ENCODE data around the gene PTPRG.

Gene PTPRG

DNA sequence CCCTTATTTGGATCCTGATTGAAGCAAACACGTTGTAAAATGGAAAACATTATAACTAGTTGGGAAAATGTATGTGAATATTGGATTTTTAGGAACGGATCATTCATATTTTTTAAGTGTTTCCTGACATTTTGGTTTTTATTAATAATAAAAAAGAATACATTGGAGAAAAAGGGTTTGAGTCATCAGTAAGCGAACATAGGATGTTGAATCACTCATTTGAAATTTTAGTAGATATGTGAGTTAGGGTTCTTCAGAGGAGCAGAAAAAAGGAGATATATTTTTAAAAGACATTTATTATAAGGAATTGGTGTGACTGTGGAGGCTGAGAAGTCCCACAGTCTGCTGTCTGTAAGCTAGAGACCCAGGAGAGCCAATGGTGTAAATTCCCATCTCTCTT lies 258.5 kb downstream of the PTPRG start:
- no peak overlapping the region for H3K27ac ChIP-seq
- TF ChIP-seq, protein P1, sequence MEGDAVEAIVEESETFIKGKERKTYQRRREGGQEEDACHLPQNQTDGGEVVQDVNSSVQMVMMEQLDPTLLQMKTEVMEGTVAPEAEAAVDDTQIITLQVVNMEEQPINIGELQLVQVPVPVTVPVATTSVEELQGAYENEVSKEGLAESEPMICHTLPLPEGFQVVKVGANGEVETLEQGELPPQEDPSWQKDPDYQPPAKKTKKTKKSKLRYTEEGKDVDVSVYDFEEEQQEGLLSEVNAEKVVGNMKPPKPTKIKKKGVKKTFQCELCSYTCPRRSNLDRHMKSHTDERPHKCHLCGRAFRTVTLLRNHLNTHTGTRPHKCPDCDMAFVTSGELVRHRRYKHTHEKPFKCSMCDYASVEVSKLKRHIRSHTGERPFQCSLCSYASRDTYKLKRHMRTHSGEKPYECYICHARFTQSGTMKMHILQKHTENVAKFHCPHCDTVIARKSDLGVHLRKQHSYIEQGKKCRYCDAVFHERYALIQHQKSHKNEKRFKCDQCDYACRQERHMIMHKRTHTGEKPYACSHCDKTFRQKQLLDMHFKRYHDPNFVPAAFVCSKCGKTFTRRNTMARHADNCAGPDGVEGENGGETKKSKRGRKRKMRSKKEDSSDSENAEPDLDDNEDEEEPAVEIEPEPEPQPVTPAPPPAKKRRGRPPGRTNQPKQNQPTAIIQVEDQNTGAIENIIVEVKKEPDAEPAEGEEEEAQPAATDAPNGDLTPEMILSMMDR (conservative IDR thresholded peaks at IDR 0.05) = no peak

DNA sequence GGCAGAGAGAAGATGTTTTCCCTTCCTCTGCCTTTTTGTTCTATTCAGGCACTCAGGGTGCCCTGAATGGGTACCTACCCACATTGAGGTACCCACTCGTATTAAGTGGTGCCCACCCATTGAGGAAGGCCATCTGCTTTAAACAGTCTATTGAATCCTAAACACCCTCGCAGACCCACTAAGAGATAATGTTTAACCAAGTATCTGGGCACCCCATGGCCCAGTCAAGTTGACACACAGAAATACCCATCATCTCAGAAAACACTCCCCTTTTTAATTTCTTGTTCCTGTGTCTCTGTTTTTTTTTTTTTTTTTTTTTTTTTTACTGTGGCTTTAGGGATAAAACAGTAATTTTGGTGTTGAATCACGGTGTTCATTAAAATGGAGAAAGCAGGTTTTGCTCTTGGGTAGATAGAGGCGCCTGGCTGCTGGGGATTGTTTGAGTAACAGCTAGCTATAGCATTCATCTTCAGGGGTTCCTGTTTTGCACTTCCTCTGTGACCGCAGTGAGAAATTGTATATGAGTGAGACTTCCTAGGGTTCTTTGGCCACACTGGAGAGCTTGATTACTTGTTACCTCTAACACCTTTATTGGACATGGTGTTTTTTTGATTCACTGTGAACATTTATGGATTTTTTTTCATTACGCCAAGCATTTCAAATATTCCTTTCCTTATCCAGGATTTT lies 259.1 kb downstream of the PTPRG start:
- H3K27ac ChIP-seq = no peak overlapping the region
- TF ChIP-seq, protein P1 (conservative IDR thresholded peaks at IDR 0.05) = no peak

DNA sequence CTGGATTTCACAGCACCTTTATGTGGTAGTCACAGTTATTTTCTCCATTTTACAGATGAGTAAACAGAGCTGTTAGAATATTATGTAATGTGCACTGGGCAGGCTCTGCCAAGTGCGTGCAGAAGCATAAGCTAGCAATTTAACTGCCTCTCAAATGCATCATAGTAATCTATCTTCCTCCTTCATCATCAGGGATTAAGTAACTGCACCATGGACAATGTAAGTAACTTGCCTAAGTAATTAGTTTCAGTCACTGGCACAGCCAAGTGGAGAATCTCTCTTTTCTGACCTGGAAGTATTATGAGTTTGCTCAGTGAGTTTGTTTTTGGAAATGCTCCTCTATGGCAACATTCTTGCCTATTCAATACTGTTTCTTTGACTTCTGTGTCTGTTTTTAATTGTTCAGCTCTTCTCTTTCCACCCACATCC lies 260.5 kb downstream of the PTPRG start:
- H3K27ac ChIP-seq = no peak overlapping the region
- TF ChIP-seq, protein P1 (conservative IDR thresholded peaks at IDR 0.05) = no peak

DNA sequence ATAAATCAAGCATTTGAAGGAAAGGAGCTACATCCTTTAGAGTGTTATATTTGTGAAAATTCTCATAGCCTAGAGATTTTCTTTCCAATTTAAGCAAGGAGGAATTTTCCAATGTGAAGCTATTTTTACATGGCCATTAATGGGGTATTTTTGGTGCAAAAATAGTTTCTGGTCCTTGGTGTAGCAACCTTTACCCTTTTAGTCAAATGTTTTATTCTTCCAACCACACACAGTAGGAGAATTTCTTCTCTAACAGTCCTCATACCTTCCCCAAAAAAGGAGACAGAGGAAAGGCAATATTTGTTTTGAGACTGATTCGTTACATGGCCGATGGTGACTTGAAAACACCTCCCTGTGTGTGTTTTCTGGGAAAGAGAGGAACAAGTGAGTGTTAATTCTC lies 261.2 kb downstream of the PTPRG start:
- TF ChIP-seq, protein P1 (conservative IDR thresholded peaks at IDR 0.05) = no peak
- no peak overlapping the region for H3K27ac ChIP-seq

DNA sequence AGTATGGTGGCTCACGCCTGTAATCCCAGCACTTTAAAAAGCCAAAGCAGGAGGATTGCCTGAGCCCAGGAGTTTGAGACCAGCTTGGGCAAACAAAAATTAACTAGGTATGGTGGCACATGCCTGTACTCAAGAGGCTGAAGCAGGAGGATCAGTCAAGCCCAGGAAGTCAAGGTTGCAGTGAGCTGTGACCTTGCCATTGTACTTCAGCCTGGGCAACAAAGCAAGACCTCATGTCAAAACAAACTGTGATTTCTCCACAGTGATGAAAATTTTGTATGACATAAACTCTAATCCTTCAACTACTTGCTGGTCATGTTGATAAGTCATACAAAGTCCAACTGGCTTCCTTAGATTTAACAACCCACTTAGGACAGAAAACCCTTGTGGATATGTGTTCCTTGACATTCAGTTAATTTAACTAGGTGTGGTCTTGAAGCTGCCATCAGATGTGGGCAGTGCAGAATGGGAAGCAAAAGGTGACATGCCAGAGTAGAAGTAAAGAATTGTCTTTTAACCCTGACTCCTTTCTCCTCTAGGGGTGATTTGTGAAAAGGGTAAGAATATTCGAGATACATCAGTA lies 263.3 kb downstream of the PTPRG start:
- TF ChIP-seq, protein P1 (conservative IDR thresholded peaks at IDR 0.05) = no peak

DNA sequence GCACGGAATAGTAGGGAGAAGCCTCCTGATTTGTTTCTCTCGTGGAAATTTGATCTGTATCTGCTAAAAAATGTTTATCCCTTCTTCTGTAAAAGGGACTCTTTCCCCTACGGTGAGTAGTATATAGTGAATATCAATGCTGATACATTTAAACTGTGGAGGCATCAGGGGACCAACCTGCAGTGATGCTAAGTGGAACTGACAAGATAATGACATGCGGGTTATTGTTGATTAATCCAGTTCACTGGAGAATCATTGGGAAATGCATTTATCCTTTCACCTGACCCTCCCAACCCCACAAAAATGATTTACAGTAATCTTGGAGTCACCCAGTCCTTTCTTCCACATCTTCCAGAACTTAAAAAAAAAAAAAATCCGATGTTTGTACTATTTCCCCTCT lies 264.8 kb downstream of the PTPRG start:
- H3K27ac ChIP-seq = no peak overlapping the region
- TF ChIP-seq, protein P1 (conservative IDR thresholded peaks at IDR 0.05) = no peak

More for the DNA sequence above, 263.3 kb downstream of the PTPRG start:
- no peak overlapping the region for H3K27ac ChIP-seq

DNA sequence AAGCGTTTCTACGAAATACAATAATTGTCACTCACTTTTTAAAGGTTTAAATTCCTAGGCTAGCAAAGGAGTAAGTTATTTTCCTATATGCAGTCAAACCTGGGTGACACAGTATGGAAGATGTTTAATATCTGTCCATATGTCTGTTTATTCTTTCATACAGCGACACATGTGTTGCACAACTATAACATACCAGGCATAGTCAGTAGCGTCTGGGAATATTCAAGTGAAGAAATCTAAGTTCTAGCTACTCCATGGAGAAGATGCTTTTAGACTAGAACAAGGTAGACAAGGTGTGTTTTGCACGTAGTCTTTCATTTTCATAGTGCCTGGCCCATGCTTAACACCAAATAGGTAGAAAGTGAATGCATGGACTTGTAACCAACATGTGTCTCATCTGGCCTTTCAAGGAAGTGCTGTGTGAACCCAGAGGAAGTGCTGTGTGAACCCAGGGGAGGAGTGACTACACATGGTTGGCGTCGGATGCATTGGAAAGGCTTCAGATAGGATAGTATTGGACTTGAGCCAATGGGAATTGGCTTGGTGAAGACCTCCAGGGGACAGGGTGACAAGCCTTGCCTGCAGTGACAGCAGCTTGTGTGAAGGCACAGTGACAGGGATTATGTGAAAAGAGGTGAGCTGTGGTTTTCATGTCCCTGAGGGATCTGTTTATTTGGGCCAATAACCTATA lies 267.0 kb downstream of the PTPRG start:
- no peak overlapping the region for H3K27ac ChIP-seq
- TF ChIP-seq, protein P1 (conservative IDR thresholded peaks at IDR 0.05) = no peak

All from VCaP (cell line).